Activated T-cell treated with anti-CD3 and anti-CD28 coated beads for 4 hours (primary cell): ENCODE data around the gene AGBL4.

Source experiments
- DNase-seq: peaks from one replicate; pipeline ENCODE4 v3.0.0-alpha.2; 2020

Gene AGBL4

GRCh38 chr1:48808496-48808895 lies 1215.3 kb downstream of the AGBL4 start:
- DNase-seq: no peak

DNA sequence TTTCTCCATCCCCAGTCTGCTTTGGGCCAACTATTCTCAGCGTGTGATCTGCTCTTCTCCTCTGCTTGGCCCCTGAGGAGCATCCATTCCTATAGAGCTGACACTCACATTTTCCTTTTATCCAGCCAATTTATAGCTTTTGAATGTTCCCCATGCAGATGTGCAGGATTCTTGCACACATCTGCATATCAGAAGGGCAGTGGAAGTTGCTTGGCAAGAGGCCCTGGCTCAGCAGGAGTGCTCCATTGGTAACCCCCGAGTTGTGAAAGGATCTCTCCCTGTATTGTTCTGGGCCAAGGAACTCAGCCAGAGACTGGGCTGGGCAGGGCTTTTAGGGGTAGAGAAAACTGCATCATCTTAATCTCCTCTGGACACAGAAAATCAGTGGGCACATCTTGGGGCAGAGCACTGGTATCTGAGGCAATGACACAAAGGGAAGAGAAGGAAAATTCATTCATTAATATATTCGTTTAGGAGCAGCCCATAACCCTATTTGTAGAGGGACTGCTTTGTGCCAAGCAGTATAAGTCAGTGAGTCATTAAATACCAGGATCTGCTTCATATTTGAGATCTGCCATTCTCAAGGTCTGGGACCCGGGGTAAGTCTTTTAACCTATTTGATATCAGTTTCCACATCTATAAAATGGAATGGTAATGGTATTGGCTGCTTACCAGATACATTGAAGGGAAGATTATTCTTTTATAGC lies 1216.0 kb downstream of the AGBL4 start:
- no peak for DNase-seq

DNA sequence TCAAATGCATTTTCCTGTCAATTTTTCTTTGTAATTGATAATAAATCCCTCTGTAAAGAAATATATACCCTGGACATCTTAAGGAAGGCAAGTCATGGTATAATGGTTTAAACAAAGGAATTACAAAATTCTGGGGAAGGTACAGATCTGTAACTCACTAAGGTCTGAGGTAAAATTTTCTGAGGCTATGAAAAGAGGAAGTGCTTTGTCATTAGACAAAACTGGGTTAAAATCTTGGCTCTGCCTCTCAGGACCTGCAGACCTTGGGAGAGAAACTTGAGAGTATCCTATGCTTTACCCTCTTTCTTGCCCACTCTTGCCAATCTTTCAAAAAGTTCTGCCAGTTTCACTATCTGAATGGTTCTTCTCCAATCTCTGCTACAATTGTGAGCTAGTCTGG lies 1220.3 kb downstream of the AGBL4 start:
- no peak for DNase-seq

DNA sequence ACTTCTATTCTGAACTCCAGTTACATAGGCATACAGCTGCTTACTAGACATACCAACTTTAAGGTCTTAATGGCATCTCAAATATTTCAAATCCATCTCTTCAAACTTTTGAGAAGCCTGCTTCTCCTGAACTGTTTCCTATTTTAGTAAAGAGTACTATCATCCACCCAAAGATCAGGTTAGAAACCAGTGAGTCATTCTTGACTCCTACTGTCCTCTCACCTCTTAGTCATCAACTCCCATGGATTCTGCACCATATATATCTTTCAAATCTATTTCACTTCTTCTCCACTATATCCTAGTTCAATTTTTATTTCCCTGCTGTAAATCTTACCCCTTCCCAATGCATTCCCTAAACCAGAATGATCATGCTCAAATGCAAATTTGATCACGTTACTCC lies 1228.9 kb downstream of the AGBL4 start:
- DNase-seq: no peak

DNA sequence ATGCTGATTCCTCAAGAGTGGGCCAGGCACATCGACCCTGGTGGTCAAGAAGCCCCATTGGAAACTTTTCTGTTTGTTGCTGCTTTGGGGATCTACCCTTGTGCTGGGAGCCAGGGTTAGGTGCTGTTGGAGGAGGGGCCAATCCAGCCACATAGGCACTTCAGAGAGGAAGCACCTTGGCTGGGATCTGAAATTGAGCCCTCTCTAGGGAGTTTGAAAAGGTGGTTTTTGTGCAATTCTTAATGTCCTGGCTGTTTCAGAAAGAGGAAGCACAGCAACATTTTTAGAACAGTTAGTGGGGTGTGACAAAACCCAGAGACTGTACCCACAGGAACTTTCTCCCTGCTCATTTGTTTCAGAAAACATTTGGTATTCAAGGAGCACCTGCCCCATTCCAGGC lies 1229.9 kb downstream of the AGBL4 start:
- no peak for DNase-seq

DNA sequence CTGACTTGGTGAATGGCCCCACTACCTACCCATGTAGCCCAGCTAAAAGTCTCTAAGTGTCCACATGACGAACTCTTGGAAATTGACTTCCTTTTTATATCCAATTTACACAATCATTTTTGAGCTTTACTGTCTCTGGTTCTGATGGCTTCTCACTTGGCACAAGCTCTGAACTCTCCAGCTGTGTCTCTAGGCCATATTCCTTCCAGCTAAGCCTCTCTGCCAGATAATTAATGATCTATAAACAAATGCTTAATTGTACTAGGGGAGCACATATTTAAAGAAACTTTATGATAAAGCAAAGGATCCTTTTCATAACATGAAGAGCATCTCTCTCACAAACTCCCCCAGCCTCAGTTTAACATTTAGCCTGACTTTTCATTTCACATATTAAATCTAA lies 1230.8 kb downstream of the AGBL4 start:
- DNase-seq: no peak

- DNase-seq: no peak
Measured at GRCh38 chr1:48790397-48790796, 1233.4 kb downstream of the AGBL4 start.

- no peak for DNase-seq
Measured at GRCh38 chr1:48789903-48790302, 1233.9 kb downstream of the AGBL4 start.

- no peak for DNase-seq
Measured at GRCh38 chr1:48785869-48786268, 1237.9 kb downstream of the AGBL4 start.

DNA sequence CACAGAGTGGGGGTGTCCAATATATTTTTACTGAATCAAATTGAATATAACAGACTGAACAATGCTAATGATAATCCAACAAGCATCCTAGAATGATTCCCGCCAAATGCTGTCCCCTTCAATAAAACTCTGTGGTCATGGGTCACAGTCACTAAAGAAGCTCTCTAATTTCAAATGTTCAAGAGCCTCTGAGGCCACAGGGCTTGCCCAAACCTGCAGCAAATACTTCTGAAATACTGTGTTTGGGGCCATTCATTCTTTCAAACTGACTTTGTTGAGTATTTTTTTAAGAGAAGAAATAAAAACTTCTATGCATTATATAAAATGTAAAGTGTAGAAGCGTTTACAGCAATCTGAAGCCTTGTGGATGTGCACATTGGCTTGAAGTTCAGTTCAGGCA lies 1239.5 kb downstream of the AGBL4 start:
- no peak for DNase-seq

- no peak for DNase-seq
Measured at GRCh38 chr1:48777219-48777895, 1246.4 kb downstream of the AGBL4 start.

- peak; percentile 22 for DNase-seq
Measured at GRCh38 chr1:48776393-48777218, 1247.1 kb downstream of the AGBL4 start, which contains the start of gene BEND5. Gene BEND5 (minus strand): TSS chr1:48776891. CDS start chr1:48776831, 60 bp downstream.

- DNase-seq: no peak
Measured at GRCh38 chr1:48775831-48776392, 1247.8 kb downstream of the AGBL4 start.

GRCh38 chr1:48773133-48773532 lies 1250.6 kb downstream of the AGBL4 start:
- DNase-seq: no peak

GRCh38 chr1:48772211-48772610 lies 1251.5 kb downstream of the AGBL4 start:
- no peak for DNase-seq

- DNase-seq: no peak
Measured at GRCh38 chr1:48771561-48771960, 1252.2 kb downstream of the AGBL4 start.

DNA sequence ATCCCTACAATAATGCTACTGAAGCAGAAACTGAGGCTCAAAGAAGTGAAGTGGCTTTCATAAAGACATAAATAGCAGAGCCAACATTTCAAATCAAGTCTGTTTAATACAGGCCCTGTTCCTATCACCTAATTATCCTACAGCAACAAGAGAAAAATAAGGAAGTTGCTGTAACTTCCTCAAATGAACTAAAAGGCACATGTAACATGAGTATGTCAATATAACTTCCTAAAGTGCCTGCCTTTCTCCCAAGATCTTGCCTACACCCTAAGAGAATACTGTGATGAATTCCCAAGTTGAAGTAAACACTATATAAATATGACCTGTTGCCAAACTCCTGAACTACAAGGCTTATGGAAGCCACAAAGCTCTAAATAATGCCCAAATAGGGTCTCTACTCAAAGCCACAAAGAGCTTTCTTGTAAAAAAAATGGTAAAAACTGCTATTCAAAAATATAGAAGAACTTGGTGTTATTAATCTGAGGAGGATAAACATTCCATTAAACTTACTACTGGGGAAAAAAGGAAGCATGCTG lies 1255.7 kb downstream of the AGBL4 start:
- DNase-seq: no peak

DNA sequence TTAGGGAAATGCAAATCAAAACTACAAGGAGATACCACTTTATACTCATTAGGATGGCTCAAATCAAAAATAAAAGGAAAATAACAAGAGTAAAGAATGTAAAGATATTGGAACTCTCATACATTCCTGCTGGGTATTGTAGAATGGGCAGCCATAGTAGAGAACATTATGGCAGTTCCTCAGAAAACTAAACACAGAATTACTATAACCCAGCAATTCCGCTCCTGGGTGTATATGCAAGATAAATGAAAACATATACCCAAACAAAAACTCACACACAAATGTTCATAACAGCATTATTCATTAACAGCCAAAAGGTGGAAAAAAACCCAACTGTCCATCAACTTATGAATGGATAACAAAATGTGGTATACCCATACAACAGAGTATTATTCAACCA lies 1258.4 kb downstream of the AGBL4 start:
- DNase-seq: no peak

- DNase-seq: no peak
Measured at GRCh38 chr1:48761986-48762385, 1261.8 kb downstream of the AGBL4 start.

DNA sequence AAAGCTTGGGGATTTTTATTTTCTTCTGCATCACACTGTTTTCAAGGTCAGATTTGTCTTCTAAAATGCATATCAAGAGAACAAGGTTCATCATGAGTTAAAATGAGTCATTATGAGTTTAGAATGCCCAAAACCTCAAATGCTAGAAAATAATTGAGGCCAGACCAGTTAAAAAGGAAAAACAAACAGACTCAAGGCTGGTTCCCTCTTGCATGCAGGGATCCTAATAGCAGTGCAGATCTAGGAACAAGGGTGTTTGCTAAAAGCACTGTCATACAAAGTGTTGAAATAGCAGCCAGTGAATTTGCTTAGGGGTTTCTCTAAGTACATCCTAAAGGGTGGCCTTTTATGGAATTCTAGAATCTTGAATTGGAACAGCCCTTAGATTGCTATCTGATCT lies 1262.3 kb downstream of the AGBL4 start:
- no peak for DNase-seq

DNA sequence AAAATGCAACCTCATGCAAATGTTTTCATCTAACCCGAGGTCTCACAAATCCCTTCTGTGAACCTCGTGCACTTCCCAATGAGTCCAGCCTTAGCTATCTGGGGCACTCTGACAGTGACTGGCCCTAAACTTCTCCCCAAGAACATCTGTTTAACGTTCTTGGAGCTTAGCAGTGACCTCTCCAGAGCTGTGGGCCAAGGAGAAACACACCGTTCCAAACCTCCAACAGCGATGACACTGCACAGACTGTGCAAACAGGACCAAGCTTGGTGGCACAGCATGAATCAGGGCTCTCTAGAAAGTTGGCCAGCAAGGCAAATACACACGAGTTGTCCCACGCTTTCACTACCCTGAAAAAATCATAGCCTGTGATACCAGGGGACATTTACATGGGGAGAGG lies 1262.9 kb downstream of the AGBL4 start:
- DNase-seq: no peak

DNA sequence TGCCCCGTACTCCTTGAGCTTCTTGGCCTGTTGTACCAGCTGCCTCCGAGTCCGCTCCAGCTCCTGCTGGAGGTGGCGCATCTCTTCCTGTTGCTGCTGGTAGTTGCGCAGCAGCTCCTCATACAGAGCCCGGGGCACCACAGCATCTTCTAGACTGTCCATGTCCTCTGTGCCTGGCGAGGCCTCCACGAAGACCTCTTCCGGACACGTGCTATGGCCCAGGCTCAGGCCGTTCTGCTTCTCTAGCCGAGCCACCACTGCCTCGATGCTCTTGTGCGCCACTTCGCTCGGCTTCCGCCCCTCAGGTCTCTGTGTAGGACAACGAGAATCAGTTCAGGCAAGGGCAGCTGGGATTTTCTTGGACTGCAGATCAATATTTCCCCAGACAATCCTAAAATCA lies 1264.8 kb downstream of the AGBL4 start:
- no peak for DNase-seq

- DNase-seq: no peak
Measured at GRCh38 chr1:48757363-48757762, 1266.4 kb downstream of the AGBL4 start.
